ENCODE measurements around the gene LRRC10B. TPM values are rescaled to one million over a fixed set of nuclear protein-coding genes. Genes with fewer than 3 reads are reported as not detected.

Gene LRRC10B
- total and polyA plus RNA-seq, 2 of the 8 experiments (the other 6 are each of a cell fraction or from before 2014, with no cell fraction given), result 0.47 to 0.71 TPM

DNA sequence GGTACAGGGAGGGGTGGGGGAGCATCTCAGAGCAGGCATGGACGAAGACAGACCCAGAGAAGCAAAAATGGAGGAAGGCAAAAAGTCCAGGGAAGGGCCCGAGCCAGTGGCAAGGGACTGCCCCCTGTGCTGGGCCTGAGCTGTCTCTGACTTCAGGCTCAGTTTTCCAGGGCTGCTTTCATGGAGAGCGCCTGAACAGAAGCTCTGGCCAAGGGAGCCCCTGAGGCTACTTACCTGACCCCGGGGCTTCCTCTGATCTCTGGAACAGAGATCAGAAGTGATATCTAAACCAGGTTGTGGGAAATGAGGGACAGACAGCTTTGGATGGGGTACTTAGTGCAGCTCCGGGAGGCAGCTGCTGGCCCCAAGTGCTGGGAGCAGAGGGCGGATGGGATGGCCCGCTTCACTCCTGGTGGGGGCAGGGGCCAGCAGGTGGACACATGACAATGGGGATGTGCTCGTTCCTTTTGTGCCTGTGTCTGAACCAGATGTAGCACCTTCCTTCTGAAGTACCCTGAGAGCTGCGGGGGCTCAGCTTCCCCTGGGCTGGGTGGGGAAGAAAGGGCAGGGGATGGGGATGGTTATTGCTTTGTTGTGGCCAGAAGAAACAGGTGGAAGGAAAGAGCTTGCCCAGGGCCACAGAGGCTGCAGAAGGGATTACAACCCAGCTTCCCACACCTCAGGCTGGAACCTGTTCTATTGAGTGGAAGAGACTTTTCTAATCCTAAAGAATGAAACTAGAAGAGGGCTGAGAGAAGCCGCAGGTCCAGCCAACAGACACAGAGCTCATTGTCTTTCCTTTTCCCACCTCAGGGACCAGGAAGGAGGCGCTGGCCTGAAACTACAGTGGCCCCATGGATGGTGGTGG is 5.7 kb downstream of the LRRC10B start:
- Histone ChIP-seq H4K20me1 (replicated peaks in 1 of 2; ENCODE audit: control insufficient read depth in 1 of 2, insufficient read depth in 2 of 2, low read length in 2 of 2) (peaks cover 0 to 2% of the 10 kb centered on the region in 2 experiments), H2BK15ac (ENCODE audit: low read length) (peak overlapping the region; percentile 72), H3K27me3 (replicated peaks in 1 of 4; ENCODE audit: control insufficient read depth in 3 of 4, extremely low read depth in 1 of 4, insufficient read depth in 3 of 4, low read length in 3 of 4) (peaks cover 8 to 19% (median 16%) of the 10 kb centered on the region in 4 experiments), H2BK120ac (replicated peaks; ENCODE audit: low read depth, low read length) (no peak overlapping the region), H3K36me3 (ENCODE audit: control insufficient read depth in 2 of 4, insufficient read depth in 4 of 4, low read length in 3 of 4) (no peaks in the 10 kb centered on the region), H3K27ac (ENCODE audit: low read depth, low read length) (0 out of 2 replicates have a peak overlapping the region, but pooled peaks have one; percentile 4), H2BK20ac (ENCODE audit: low read length) (peak overlapping the region; percentile 97), H3K79me2 (ENCODE audit: control insufficient read depth in 1 of 2, insufficient read depth in 2 of 2, low read length in 2 of 2) (no peaks in the 10 kb centered on the region), H3K4me2 (ENCODE audit: insufficient read depth in 1 of 2, low read depth in 2 of 2, low read length in 2 of 2) (peak overlapping the region; percentile 4 to 16; a peak in 2 of 4 replicates), H4K91ac (replicated peaks; ENCODE audit: insufficient read length, low read length) (peak overlapping the region; percentile 63), H3K79me1 (ENCODE audit: low read depth, low read length) (no peaks in the 10 kb centered on the region), H2BK12ac (ENCODE audit: low read depth, low read length) (peak overlapping the region; percentile 94), H3K9ac (replicated peaks in 1 of 4; ENCODE audit: extremely low read depth in 1 of 4, low read depth in 3 of 4, low read length in 3 of 4) (no peak overlapping the region), H3K4me1 (replicated peaks in 1 of 4; ENCODE audit: control insufficient read depth in 3 of 4, insufficient read depth in 4 of 4, low read length in 3 of 4) (peaks cover 0 to 46% (median 31%) of the 10 kb centered on the region in 4 experiments; a peak in 6 of 7 replicates), H3K9me3 (ENCODE audit: insufficient read depth in 2 of 2, low read depth in 1 of 2, low read length in 1 of 2) (no peaks in the 10 kb centered on the region), H2AFZ (ENCODE audit: low read length) (no peak overlapping the region), H3K18ac (ENCODE audit: extremely low read depth, low read length) (0 out of 2 replicates have a peak overlapping the region, but pooled peaks have one; percentile 4), H3K23ac (ENCODE audit: insufficient read length) (no peak overlapping the region), H2AK5ac (ENCODE audit: low read depth, low read length) (0 out of 2 replicates have a peak overlapping the region, but pooled peaks have one; percentile 71), H2BK5ac (ENCODE audit: low read depth, low read length) (peak overlapping the region; percentile 92; the same call in 1 of the 2 replicates), H3K56ac (replicated peaks; ENCODE audit: insufficient read length, low read depth, low read length) (no peak overlapping the region), H3K4me3 (ENCODE audit: extremely low read depth in 1 of 4, insufficient read depth in 2 of 4, low read depth in 3 of 4, low read length in 4 of 4) (no peak overlapping the region), H4K8ac (ENCODE audit: extremely low read depth, insufficient read depth, low read length) (no peak overlapping the region), H3K4ac (replicated peaks; ENCODE audit: insufficient read length, low read depth, low read length) (peak overlapping the region; percentile 45), H4K5ac (ENCODE audit: insufficient read length, low read depth, low read length) (no peak overlapping the region), H3K23me2 (ENCODE audit: low read depth, low read length) (no peaks in the 10 kb centered on the region; the same call in 1 of the 2 replicates), H3K14ac (ENCODE audit: insufficient read length) (no peak overlapping the region)
- DNase-seq (ENCODE audit: low read depth in 1 of 2, low spot score in 2 of 2) (no peak), FAIRE-seq (no peak)
- no peak for TF ChIP-seq KDM5A (IDR thresholded peaks at IDR 0.05; ENCODE audit: low read length)
- TF ChIP-seq NANOG (IDR thresholded peaks at IDR 0.05; ENCODE audit: insufficient read depth, low read depth, low read length, poor library complexity, severe bottlenecking), result peak; percentile 26
- 0 out of 2 replicates have a peak, but pooled peaks have one; percentile 22 for TF ChIP-seq YY1 (IDR thresholded peaks at IDR 0.05; ENCODE audit: low read depth, low read length)
- 0 out of 4 replicates have a peak, but pooled peaks of 1 of the 3 experiments have one; percentile 1 for TF ChIP-seq CTCF (IDR thresholded peaks at IDR 0.05; ENCODE audit: control extremely low read depth in 1 of 3, insufficient read depth in 1 of 3, low read depth in 1 of 3, low read length in 3 of 3)
- ChIA-PET POLR2A (ENCODE audit: partially characterized antibody) (interaction anchor here (1.1 to 2.8 kb wide), 10 partner anchors 11 to 113 kb away, joined by 3 to 14 read pairs (median 5); no protein-coding TSS in a partner anchor), CTCF (ENCODE audit: partially characterized antibody) (interaction anchor here (1.0 to 40.4 kb wide), 21 partner anchors 8 to 158 kb away, joined by 3 to 2106 read pairs (median 5); a partner anchor contains a TSS)
- 57% methylated on average over 11 of the region's 11 CpGs; no CpG with 5 or more reads in 1 of the 2 experiments for WGBS, 2 experiments (ENCODE audit: extremely low coverage in 1 of 2, insufficient coverage in 1 of 2, insufficient read length in 1 of 2, insufficient replicate concordance in 2 of 2, low coverage in 1 of 2, low lambda C conversion rate in 2 of 2, missing lambda C conversion rate in 1 of 2)
